GM18499 (cell line): Measurements from ENCODE around the gene RBSN.

Source experiments
- ATAC-seq: cut with Tn5 transposase; IDR thresholded peaks from one replicate; pipeline ENCODE4 v1.9.1; 2021; ENCODE audit warnings: moderate number of reproducible peaks; ENCODE audit not compliant: insufficient read depth, unreplicated experiment

Gene RBSN

GRCh38 chr3:15063656-15064286, 35.2 kb downstream of the RBSN start:
- ATAC-seq = no peak

GRCh38 chr3:15063238-15063637, 35.7 kb downstream of the RBSN start:
- no peak for ATAC-seq

GRCh38 chr3:15060029-15060428, 38.9 kb downstream of the RBSN start:
- ATAC-seq = no peak

DNA sequence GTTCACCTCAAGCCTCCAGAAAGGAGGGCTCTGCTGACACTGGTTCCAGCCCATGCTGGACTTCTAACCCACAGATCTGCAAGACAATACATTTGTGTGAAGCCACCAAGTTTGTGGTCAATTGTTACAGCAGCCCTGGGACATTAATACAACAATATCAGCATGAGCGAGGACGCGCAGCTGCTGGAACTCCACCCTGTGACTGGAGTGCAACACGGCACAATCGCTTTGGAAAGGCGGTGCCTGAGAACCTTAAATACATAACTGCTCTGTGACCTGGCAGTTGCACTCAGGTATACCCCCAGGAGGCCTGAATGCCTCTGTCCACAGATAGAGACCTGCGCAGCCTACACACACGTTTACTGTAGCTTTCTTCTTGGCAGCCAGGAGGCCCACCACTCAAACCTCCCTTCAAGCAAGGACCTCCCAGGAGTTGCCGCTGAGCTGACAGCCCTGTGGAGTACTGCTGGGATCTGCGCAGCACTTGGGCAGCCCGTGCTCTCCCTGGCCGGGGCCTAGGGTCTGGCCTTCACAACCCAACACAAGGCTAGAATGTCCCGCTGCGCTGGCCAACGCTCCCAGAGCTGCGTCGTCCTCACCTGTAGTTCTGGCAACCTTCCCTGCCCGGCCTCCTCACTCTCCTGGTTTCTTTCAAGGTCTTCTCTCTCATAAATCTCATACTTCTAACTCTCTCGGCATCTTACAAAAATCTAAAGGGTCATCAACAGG, 42.1 kb downstream of the RBSN start:
- no peak for ATAC-seq

DNA sequence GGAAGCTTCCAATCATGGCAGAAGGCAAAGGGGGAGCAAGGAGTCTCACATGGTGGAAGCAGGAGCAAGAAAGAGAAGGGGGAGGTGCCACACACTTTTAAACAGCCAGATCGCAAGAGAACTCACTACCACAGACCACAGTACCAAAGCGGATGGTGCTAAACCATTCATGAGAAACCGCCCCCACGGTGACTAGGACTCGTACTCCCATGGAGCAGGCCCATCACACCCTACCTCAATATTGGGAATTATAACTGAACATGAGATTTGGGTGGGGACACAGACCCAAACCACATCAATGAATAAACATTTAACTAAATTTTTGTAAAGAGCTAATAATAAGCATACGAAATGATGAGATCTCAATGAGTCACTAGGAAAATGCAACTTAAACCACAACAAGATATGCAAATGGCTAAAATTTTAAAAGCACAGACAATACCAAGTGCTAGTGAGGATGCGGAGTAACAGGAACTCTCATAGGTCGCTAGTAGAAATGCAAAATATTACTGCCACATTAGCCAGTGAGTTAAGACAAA, 43.9 kb downstream of the RBSN start:
- ATAC-seq = peak; percentile 34

GRCh38 chr3:15053541-15053940, 45.4 kb downstream of the RBSN start:
- no peak for ATAC-seq

DNA sequence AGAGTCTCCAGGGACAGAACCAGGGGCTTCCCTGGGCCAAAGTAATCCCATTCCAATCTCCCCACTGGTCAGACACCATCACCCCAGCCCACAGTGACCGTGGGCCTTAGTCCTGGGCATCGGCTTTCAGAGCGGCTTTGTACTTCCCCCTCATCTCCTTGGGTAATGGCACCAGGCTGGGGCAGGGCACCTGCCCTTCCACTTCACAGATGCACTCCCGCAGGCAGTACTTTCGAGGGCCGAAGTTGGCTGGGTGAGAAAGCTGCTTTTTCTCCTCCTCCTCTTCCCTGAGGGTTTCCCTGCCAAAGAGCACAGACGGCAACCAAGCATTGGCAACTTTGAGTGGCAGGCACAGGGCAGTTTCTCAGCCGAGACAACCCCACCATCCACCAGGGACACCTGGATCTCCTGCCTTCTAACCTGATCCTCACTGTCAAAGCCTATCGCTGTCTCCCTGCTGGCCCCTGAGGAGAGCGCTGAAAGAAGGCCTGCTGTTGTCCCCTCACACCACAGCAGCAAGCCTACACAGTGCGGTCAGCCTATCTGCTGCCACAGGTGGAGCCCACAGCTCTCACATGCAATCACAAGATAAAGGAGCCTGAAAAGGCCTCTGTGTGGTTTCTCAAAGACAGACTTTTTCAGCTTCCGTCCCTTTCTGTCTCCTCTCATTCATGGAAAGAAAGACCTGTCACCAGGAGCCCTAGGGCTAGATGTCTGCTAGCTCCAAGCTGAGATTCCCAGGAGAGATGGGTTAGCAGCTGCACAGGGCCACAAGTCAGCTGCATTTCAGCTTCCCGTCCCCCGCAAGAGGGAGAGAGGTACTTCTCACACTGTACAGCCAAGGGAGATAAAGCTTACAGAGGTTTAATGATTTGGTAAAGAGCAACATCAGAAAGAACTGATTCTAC, 46.4 kb downstream of the RBSN start:
- ATAC-seq = no peak

DNA sequence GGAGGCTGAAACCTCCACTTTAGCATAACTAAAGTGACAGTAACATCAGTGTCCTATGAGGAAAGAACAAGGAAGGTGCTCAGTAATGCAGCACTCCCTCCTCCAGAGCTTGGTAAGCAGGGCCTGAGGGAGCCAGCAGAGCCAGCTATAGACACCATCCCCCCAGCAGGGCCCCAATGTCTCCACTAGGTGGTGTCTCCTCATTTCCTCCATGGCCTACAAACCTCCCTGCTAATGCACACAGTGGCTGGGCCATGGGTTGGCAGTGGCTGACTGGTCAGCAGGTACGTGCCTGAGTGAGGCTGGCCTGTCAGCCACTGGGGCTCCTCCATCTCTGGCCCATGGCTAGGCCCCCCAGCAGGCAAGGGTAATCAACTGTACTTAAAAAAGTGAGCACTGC, 47.4 kb downstream of the RBSN start:
- ATAC-seq = peak; percentile 46

DNA sequence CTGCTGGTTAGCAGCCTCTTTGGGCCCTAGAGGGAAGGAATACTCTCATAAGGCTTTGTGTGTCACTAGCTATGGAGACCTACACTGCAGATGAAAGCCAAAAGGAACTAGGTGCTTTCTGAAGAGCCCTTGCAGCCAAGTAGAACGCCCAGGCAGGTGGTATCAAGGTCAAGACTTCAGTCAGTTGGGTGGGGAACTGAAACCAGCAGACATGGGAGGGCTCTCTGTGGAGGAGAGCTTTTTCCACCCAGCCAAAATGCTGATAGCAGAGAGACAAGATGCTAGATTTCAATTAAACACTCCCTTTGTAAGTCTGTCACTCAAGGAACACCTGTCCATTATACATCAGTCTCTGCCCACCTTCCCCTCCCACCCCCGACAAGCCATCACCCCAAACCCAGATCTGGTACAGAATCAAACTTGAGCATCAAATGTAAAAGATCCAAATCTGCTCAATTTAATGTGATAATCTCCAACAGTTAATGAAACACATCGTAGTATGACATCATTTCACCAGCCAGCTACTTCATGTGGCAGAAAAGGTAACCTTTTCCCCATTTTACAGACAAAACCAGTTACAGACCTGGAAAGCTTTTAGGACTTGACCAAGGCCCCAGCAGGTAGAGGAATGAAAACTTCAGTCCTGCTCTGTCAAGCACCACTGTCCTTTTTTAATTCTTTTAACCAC, 48.4 kb downstream of the RBSN start:
- peak; percentile 55 for ATAC-seq

DNA sequence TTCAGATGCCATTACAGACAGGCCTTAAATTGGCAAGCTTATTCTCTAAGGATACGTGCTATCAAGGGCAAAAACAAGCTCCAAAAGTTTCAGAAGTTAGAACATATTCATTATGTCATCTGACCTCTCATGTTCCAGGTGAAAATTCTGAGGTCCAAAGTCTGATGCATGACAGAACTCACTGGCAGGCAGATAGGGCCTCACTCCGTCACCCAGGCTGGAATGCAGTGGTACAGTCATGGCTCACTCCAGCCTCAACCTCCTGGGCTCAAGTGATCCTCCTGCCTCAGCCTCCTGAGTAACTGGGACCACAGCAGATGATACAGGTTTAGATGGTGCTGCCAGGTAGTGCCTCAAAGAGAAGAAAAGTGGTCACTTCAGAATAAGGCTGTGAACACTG, 49.4 kb downstream of the RBSN start:
- ATAC-seq = no peak

DNA sequence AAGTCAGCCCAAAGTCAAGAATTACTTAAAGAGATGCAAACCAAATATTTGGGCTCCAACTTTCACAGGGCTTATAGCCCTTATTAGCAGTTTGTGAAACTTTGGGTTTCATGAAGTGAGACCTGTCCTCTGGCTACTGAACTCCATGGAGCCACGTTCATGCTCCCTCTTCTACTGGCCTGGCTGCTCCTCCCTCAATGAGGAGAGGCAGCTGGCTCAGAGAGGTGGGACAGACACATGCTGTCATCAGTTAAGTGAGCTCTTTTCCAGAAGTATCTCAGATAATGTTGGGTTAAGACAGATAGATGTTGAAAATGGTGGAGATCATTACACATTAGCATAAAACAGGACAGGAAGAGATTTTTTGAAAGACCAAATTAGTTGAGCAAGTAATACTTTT, 53.3 kb downstream of the RBSN start:
- ATAC-seq = no peak

GRCh38 chr3:15044326-15044725, 54.6 kb downstream of the RBSN start:
- ATAC-seq = no peak

DNA sequence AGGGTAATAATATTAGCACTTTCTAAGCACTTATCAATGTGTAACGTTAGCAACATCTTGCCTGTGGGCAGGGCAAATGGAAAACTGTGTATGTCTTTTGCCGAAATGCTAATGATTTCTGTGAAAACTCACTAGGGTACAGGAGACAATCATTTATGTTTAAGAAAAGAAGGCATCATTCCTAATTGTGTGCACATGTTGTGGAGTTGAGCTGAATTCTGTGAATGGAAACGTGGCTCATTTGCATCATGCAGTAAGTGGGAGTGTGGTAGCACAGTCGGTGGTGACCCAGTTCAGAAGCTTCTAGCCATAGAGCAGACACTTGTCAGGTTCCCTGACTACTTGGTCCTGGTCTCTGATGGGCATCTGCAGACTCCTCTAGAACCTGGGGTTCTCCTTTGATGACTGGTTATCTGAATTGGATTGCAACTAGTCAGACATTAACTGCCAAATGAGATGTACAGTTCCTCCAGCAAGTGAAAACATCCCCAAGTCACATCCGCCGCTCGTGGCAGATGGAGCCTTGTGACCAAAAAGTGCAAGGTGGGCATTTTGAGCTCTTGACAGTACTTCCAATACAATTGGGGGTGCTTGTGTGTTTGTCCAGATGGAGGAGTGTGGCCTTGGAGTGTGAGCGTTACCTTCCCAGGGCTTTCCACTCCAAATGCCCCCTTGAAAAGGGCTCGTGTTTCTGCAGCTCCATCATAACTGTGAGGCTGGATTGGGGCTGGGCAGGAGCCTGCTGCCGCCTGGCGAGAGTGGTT, 55.4 kb downstream of the RBSN start:
- ATAC-seq = no peak

GRCh38 chr3:15042936-15043335, 56.0 kb downstream of the RBSN start:
- no peak for ATAC-seq

DNA sequence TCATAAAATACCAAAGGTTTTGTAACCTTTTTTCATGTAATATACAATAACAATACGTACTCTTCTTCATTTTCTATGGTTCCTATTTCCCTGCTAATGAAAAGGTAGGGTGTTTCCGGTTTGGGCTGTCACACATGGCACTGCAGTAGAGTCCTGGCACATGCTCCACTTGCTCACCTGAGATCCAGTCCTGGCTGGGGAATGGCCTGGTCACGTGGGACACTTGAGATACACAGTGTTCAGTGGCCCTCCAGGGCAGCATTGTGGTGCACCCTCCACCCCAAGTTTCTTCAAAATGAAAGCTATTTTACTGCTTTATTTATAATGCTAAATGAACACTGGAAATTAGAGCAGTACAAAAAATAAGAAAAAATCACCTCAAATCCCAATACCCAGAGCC, 57.0 kb downstream of the RBSN start:
- ATAC-seq = no peak

DNA sequence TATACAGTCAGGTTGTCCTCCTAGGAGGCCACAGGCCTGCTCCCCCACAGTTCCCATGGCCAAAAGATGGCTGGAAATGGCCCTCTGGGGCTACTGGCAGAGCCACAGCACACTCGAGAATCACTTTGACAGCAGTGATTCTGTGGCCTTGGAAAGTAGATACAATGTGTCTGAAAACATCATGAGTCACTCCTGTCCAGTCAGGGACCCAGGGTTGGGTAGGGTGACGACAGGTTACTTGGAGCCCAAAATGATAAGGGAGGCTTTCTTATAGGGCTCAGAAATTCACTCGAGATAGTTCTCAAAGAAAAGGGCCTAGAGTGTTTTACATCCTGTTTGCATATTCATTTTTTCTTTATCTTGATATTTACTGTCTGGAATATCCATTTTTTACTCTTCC, 58.1 kb downstream of the RBSN start:
- ATAC-seq = no peak

GRCh38 chr3:15038306-15038705, 60.6 kb downstream of the RBSN start:
- no peak for ATAC-seq

GRCh38 chr3:15033103-15033502, 65.8 kb downstream of the RBSN start:
- ATAC-seq = no peak

DNA sequence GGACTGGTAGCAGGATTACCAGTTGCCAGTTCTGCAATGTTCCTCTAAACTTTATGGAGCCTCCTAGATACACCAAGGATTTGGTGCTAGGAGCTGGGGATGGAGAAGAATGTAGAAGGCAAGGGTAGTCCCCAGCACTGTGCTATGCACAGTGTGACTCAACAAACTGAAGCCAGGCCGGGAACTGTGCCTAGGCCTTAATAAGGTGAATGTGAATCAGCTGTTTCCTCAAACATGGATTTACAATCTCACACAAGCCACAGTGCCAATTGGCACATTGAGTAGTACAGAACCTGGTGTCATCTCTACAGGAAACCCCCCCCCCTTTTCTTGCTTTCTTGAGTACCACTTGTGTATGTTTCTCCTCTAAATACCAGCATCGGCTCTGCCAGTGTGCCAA, 66.3 kb downstream of the RBSN start:
- ATAC-seq = no peak

DNA sequence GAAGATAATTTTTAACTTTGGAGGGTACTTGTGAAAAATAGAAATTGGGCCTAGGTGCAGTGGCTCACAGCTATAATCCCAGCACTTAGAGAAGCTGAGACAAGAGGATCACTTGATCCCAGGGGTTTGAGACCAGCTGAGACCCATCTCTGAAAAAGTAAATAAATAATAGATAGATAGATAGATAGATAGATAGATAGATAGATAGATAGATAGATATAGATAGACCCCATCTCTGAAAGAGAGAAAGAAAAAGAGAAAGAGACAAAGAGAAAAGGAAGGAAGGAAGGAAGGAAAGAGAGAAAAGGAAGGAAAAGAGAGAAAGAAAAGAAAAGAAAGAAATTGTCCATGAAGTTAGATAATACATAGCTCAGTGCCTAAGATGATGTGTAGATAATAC, 69.3 kb downstream of the RBSN start:
- ATAC-seq = no peak
